Neuronal stem cell (in vitro differentiated cells): ENCODE data around the gene AP3B1.

Experiments used
- DNase-seq: peaks from one replicate; pipeline ENCODE4 v3.0.0-alpha.2; 2013; ENCODE audit warnings: low spot score
- H2AFZ ChIP-seq: one replicate; pipeline ENCODE4 v1.6.1; 2013; ENCODE audit warnings: mild to moderate bottlenecking, low read length, inconsistent platforms
- H2AK5ac ChIP-seq: 2 replicates; pipeline ENCODE4 v1.6.1; 2013; ENCODE audit warnings: low read depth, mild to moderate bottlenecking, inconsistent platforms, low read length, moderate library complexity, mixed read lengths
- H2BK120ac ChIP-seq: 2 replicates; pipeline ENCODE4 v1.6.1; 2013; ENCODE audit warnings: low read depth, mild to moderate bottlenecking, inconsistent platforms, low read length, moderate library complexity, mixed read lengths
- H2BK12ac ChIP-seq: one replicate; pipeline ENCODE4 v1.6.1; 2013; ENCODE audit warnings: low read length, inconsistent platforms
- H2BK15ac ChIP-seq: 2 replicates; pipeline ENCODE4 v1.6.1; 2013; ENCODE audit warnings: mild to moderate bottlenecking, low read length, inconsistent platforms, mixed read lengths
- H2BK5ac ChIP-seq: one replicate; pipeline ENCODE4 v1.6.1; 2013; ENCODE audit warnings: inconsistent platforms, mild to moderate bottlenecking, low read length, moderate library complexity
- H3K14ac ChIP-seq: one replicate; pipeline ENCODE4 v1.6.1; 2013; ENCODE audit warnings: low read length, inconsistent platforms
- H3K18ac ChIP-seq: 2 replicates; pipeline ENCODE4 v1.6.1; 2013; ENCODE audit warnings: low read length, inconsistent platforms
- H3K23ac ChIP-seq: 2 replicates; pipeline ENCODE4 v1.6.1; 2013; ENCODE audit warnings: low read depth, mild to moderate bottlenecking, mixed read lengths, low read length, inconsistent platforms; ENCODE audit not compliant: poor library complexity
- H3K27ac ChIP-seq: replicated peaks from 3 replicates; pipeline ENCODE4 v1.5.1; 2013; ENCODE audit warnings: low read length, inconsistent platforms
- H3K27me3 ChIP-seq, 3 experiments: 2 replicates each; pipeline ENCODE4 v1.6.1; 2013; ENCODE audit warnings: low read length in 3 of 3, mild to moderate bottlenecking in 2 of 3, inconsistent platforms in 1 of 3, low read depth in 1 of 3, mixed read lengths in 1 of 3, moderate library complexity in 1 of 3; ENCODE audit not compliant: control insufficient read depth in 3 of 3, insufficient read depth in 3 of 3
- H3K36me3 ChIP-seq, 2 donors: replicated peaks in 1 of 2; 2 replicates each; pipeline ENCODE4 v1.6.1; 2013; ENCODE audit warnings: low read length in 2 of 2; ENCODE audit not compliant: control insufficient read depth in 2 of 2, insufficient read depth in 2 of 2
- H3K4ac ChIP-seq: 2 replicates; pipeline ENCODE4 v1.6.1; 2013; ENCODE audit warnings: inconsistent platforms, mild to moderate bottlenecking, low read length, moderate library complexity
- H3K4me1 ChIP-seq, 2 donors: 1 replicate in 1 of 2; 2 replicates in 1 of 2; pipeline ENCODE4 v1.6.1; 2013; ENCODE audit warnings: low read length in 2 of 2, low read depth in 1 of 2; ENCODE audit not compliant: control insufficient read depth in 2 of 2, insufficient read depth in 1 of 2
- H3K4me2 ChIP-seq: one replicate; pipeline ENCODE4 v1.6.1; 2013; ENCODE audit warnings: mild to moderate bottlenecking, low read length, inconsistent platforms; ENCODE audit not compliant: insufficient read depth, poor library complexity, severe bottlenecking
- H3K4me3 ChIP-seq, 2 donors: 2 replicates each; pipeline ENCODE4 v1.5.1; 2013; ENCODE audit warnings: low read length in 2 of 2, mild to moderate bottlenecking in 2 of 2, inconsistent platforms in 1 of 2, moderate library complexity in 1 of 2
- H3K79me1 ChIP-seq: one replicate; pipeline ENCODE4 v1.6.1; 2013; ENCODE audit warnings: low read depth, mild to moderate bottlenecking, inconsistent platforms, low read length, moderate library complexity
- H3K9ac ChIP-seq: one replicate; pipeline ENCODE4 v1.6.1; 2013; ENCODE audit warnings: mild to moderate bottlenecking, low read depth, low read length, inconsistent platforms; ENCODE audit not compliant: poor library complexity
- H3K9me3 ChIP-seq, 2 donors: replicated peaks in 1 of 2; 2 replicates each; pipeline versions ENCODE3 to v1.6.1; 2013; ENCODE audit warnings: low read length in 2 of 2, mild to moderate bottlenecking in 2 of 2, inconsistent platforms in 1 of 2, low read depth in 1 of 2, mixed read lengths in 1 of 2, moderate library complexity in 1 of 2; ENCODE audit not compliant: control insufficient read depth in 2 of 2, insufficient read depth in 1 of 2
- H4K8ac ChIP-seq: one replicate; pipeline ENCODE4 v1.6.1; 2013; ENCODE audit warnings: low read depth, mild to moderate bottlenecking, inconsistent platforms, low read length, moderate library complexity
- H4K91ac ChIP-seq: one replicate; pipeline ENCODE4 v1.6.1; 2013; ENCODE audit warnings: low read length, low read depth, mild to moderate bottlenecking, inconsistent platforms; ENCODE audit not compliant: poor library complexity
- WGBS, 2 donors: extraction: QIAGEN DNeasy Blood & Tissue Kit; methylation state at CpG; one replicate each; pipeline ENCODE4 v1.1.7; 2013; ENCODE audit warnings: missing lambda C conversion rate in 2 of 2, mixed read lengths in 1 of 2; ENCODE audit not compliant: insufficient read length in 2 of 2, insufficient replicate concordance in 1 of 2; ENCODE audit errors: extremely low coverage in 2 of 2; 5-methylcytosine and 5-hydroxymethylcytosine counted together

The AP3B1 gene

DNA sequence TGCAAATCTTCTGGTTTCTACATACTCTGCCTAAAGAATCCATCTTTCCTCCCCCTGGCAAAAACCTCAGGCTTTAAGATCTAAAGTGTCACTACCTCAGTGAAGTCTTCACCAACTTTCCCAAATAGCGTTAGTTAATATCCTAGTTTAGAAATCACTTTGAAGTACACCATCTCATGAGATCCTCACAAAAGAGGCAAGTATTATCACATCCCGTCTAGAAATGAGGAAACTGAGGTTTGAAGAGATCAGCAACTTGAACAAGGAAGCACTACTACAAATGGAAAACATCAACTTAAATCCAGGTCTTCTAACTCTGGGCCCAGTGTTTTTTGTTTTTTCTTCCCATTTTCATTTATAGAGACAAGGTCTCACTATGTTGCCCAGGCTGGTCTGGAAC lies 4.6 kb downstream of the AP3B1 start:
- no peak overlapping the region for H3K18ac ChIP-seq

DNA sequence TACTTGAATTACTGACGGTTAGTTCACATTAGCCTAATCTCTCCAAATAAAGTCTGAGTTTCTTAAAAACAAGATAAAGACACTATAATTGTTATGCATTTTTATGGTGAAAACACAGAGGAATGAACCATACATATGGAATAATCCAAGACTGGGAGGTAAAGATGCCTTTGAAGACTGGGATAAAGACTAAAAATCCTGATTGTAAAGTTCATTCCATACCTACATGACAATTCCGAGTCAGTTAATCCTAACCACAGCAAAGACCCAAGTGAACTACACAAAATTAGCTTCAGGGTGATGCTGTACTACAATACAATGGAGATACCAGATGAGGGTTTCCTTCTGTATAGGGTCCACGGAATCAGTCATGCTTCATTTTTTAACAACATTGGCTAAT lies 6.3 kb downstream of the AP3B1 start:
- Histone ChIP-seq H3K4me2 (no peak overlapping the region), H3K18ac (no peak overlapping the region), H4K8ac (no peak overlapping the region), H2BK15ac (no peak overlapping the region), H4K91ac (no peak overlapping the region), H2BK12ac (no peak overlapping the region), H3K9ac (no peak overlapping the region), H3K9me3 (peaks cover 0 to 5% of the 10 kb centered on the region in 2 donors), H3K4me1 (peaks cover 2 to 8% of the 10 kb centered on the region in 2 donors), H3K4ac (no peak overlapping the region), H2BK5ac (no peak overlapping the region), H3K23ac (no peak overlapping the region), H2AK5ac (no peak overlapping the region), H3K14ac (no peak overlapping the region), H3K4me3 (no peak overlapping the region), H3K79me1 (no peaks in the 10 kb centered on the region), H2AFZ (no peak overlapping the region), H3K27ac (no peak overlapping the region), H2BK120ac (no peak overlapping the region), H3K36me3 (peaks cover 0 to 26% of the 10 kb centered on the region in 2 donors), H3K27me3 (no peaks in the 10 kb centered on the region)
- no CpG with 5 or more reads among the region's 3 CpGs for WGBS, 2 donors
- DNase-seq: no peak

More for the DNA sequence above, 4.6 kb downstream of the AP3B1 start:
- peaks cover 0 to 23% of the 10 kb centered on the region in 2 donors for H3K36me3 ChIP-seq
- H3K79me1 ChIP-seq: no peaks in the 10 kb centered on the region
- no peak overlapping the region for H2AK5ac ChIP-seq
- H3K23ac ChIP-seq: no peak overlapping the region
- no peak overlapping the region for H3K4ac ChIP-seq
- H3K9me3 ChIP-seq: peaks cover 0 to 3% of the 10 kb centered on the region in 2 donors
- DNase-seq: no peak
- H2BK15ac ChIP-seq: no peak overlapping the region
- H3K27ac ChIP-seq: no peak overlapping the region
- H3K14ac ChIP-seq: no peak overlapping the region
- H3K27me3 ChIP-seq: no peaks in the 10 kb centered on the region
- no peak overlapping the region for H2BK5ac ChIP-seq
- H2BK12ac ChIP-seq: no peak overlapping the region
- H3K4me3 ChIP-seq: no peak overlapping the region
- H3K4me1 ChIP-seq: peaks cover 2 to 8% of the 10 kb centered on the region in 2 donors
- H4K91ac ChIP-seq: no peak overlapping the region
- H2AFZ ChIP-seq: no peak overlapping the region
- no CpG with 5 or more reads among the region's 2 CpGs for WGBS, 2 donors
- H3K4me2 ChIP-seq: no peak overlapping the region
- no peak overlapping the region for H2BK120ac ChIP-seq
- no peak overlapping the region for H3K9ac ChIP-seq
- H4K8ac ChIP-seq: no peak overlapping the region

DNA sequence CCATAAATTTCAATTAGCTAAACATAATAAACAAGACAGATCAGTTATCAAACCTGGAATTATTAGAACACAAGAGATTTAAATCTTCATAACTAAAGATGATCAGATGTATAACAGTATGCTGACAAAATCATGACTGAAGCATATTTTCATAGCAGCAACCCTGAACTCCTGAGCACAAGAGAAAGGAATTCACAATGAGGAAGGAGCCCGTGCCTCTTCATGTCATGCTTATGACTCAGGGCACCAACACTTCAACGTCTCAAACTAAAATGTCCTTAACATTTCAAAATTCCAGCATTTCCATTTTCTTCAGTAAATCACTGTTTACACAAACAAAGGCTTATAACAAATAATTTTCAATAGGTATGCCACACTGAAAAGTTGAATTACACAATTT lies 6.7 kb downstream of the AP3B1 start:
- H3K4me1 ChIP-seq: peaks cover 2 to 8% of the 10 kb centered on the region in 2 donors
- H3K9me3 ChIP-seq: peaks cover 0 to 5% of the 10 kb centered on the region in 2 donors
- H3K14ac ChIP-seq: no peak overlapping the region
- H4K8ac ChIP-seq: no peak overlapping the region
- no CpG with 5 or more reads among the region's 2 CpGs for WGBS, 2 donors
- no peak overlapping the region for H3K4ac ChIP-seq
- no peak overlapping the region for H3K23ac ChIP-seq
- no peak overlapping the region for H2AK5ac ChIP-seq
- no peaks in the 10 kb centered on the region for H3K79me1 ChIP-seq
- H3K27ac ChIP-seq: no peak overlapping the region
- no peak overlapping the region for H2BK12ac ChIP-seq
- H2BK15ac ChIP-seq: no peak overlapping the region
- H3K18ac ChIP-seq: no peak overlapping the region
- H3K4me2 ChIP-seq: no peak overlapping the region
- no peak overlapping the region for H3K4me3 ChIP-seq
- H3K36me3 ChIP-seq: peaks cover 0 to 26% of the 10 kb centered on the region in 2 donors
- no peak overlapping the region for H2AFZ ChIP-seq
- H3K9ac ChIP-seq: no peak overlapping the region
- H4K91ac ChIP-seq: no peak overlapping the region
- DNase-seq: no peak
- no peaks in the 10 kb centered on the region for H3K27me3 ChIP-seq
- no peak overlapping the region for H2BK5ac ChIP-seq
- H2BK120ac ChIP-seq: no peak overlapping the region

DNA sequence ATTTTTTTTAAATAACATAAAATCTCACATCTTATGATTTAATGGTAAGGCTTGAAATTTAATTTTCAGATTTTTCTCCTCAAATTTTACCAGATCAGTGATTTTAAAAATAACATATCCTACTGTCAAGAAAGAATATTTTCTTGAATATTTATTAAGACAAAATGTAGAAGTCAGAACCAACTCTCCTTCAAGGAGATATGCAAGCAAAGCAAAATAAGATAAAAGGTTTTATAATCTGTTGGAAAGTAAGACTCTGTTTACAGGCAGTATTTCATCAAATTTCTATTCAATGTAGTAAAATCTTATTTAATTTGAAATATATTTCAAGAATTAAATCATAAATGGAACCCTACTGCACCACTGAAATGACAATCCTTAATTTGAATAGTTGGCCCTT lies 7.3 kb downstream of the AP3B1 start:
- DNase-seq: no peak
- H3K27ac ChIP-seq: no peak overlapping the region
- H3K4me2 ChIP-seq: no peak overlapping the region
- no peak overlapping the region for H2AK5ac ChIP-seq
- H3K79me1 ChIP-seq: no peaks in the 10 kb centered on the region
- H3K36me3 ChIP-seq: peaks cover 0 to 21% of the 10 kb centered on the region in 2 donors
- no peak overlapping the region for H4K8ac ChIP-seq
- no peak overlapping the region for H3K14ac ChIP-seq
- no peak overlapping the region for H3K4me3 ChIP-seq
- H3K27me3 ChIP-seq: no peaks in the 10 kb centered on the region
- H2BK5ac ChIP-seq: no peak overlapping the region
- peaks cover 0 to 5% of the 10 kb centered on the region in 2 donors for H3K9me3 ChIP-seq
- no peak overlapping the region for H2BK120ac ChIP-seq
- H4K91ac ChIP-seq: no peak overlapping the region
- H3K4me1 ChIP-seq: peaks cover 2 to 8% of the 10 kb centered on the region in 2 donors
- no peak overlapping the region for H3K9ac ChIP-seq
- H3K18ac ChIP-seq: no peak overlapping the region
- H3K4ac ChIP-seq: no peak overlapping the region
- no peak overlapping the region for H2AFZ ChIP-seq
- no peak overlapping the region for H3K23ac ChIP-seq
- H2BK12ac ChIP-seq: no peak overlapping the region
- H2BK15ac ChIP-seq: no peak overlapping the region
